GM19324 (cell line): ENCODE data around the gene APCDD1.

Experiments used
- ATAC-seq: cut with Tn5 transposase; IDR thresholded peaks from one replicate; pipeline ENCODE4 v1.9.1; 2021; ENCODE audit warnings: mild to moderate bottlenecking, moderate library complexity; ENCODE audit not compliant: unreplicated experiment, low FRiP score

The APCDD1 gene

GRCh38 chr18:10430677-10431076 is 23.8 kb upstream of the APCDD1 start:
- no peak for ATAC-seq

- no peak for ATAC-seq
Observed at GRCh38 chr18:10431680-10432079, 22.8 kb upstream of the APCDD1 start.

GRCh38 chr18:10432781-10433180 is 21.7 kb upstream of the APCDD1 start:
- no peak for ATAC-seq

GRCh38 chr18:10436160-10436559 is 18.3 kb upstream of the APCDD1 start:
- no peak for ATAC-seq

GRCh38 chr18:10437837-10438236 is 16.6 kb upstream of the APCDD1 start:
- no peak for ATAC-seq

GRCh38 chr18:10439898-10440297 is 14.5 kb upstream of the APCDD1 start:
- ATAC-seq = no peak

- ATAC-seq = no peak
Observed at GRCh38 chr18:10440884-10441283, 13.6 kb upstream of the APCDD1 start.

GRCh38 chr18:10441472-10441871 is 13.0 kb upstream of the APCDD1 start:
- no peak for ATAC-seq

GRCh38 chr18:10442551-10442971 is 11.9 kb upstream of the APCDD1 start:
- no peak for ATAC-seq

- ATAC-seq = no peak
Observed at GRCh38 chr18:10443001-10443400, 11.4 kb upstream of the APCDD1 start.

GRCh38 chr18:10444314-10445006 is 10.0 kb upstream of the APCDD1 start:
- no peak for ATAC-seq

- ATAC-seq = no peak
Observed at GRCh38 chr18:10449396-10449795, 5.0 kb upstream of the APCDD1 start.

- ATAC-seq = no peak
Observed at GRCh38 chr18:10450986-10451385, 3.4 kb upstream of the APCDD1 start.

GRCh38 chr18:10453261-10453805 is 1.1 kb upstream of the APCDD1 start:
- no peak for ATAC-seq

- no peak for ATAC-seq
Observed at GRCh38 chr18:10454681-10455557, 484 bp downstream of the APCDD1 start.

- no peak for ATAC-seq
Observed at GRCh38 chr18:10455726-10456453, 1.5 kb downstream of the APCDD1 start.

GRCh38 chr18:10456718-10457117 is 2.3 kb downstream of the APCDD1 start:
- no peak for ATAC-seq

GRCh38 chr18:10457128-10457527 is 2.7 kb downstream of the APCDD1 start:
- ATAC-seq = no peak

GRCh38 chr18:10457767-10458166 is 3.3 kb downstream of the APCDD1 start:
- no peak for ATAC-seq

- ATAC-seq = no peak
Observed at GRCh38 chr18:10458691-10459090, 4.3 kb downstream of the APCDD1 start.

- ATAC-seq = no peak
Observed at GRCh38 chr18:10459587-10459986, 5.2 kb downstream of the APCDD1 start.
